GM19467 (cell line): ENCODE measurements around the gene RHOB.

Source experiments
- ATAC-seq: cut with Tn5 transposase; IDR thresholded peaks from one replicate; pipeline ENCODE4 v1.9.1; 2021; ENCODE audit warnings: mild to moderate bottlenecking, moderate library complexity; ENCODE audit not compliant: unreplicated experiment

The RHOB gene

GRCh38 chr2:20472569-20472968 is 25.7 kb downstream of the RHOB start:
- ATAC-seq, result no peak

- no peak for ATAC-seq
Measured at GRCh38 chr2:20473128-20473527, 26.3 kb downstream of the RHOB start.

- no peak for ATAC-seq
Measured at GRCh38 chr2:20474757-20475566, 28.1 kb downstream of the RHOB start.

GRCh38 chr2:20475567-20475952 is 28.7 kb downstream of the RHOB start:
- ATAC-seq, result no peak

GRCh38 chr2:20476481-20476880 is 29.6 kb downstream of the RHOB start:
- ATAC-seq, result no peak

- ATAC-seq, result no peak
Measured at GRCh38 chr2:20476950-20477349, 30.1 kb downstream of the RHOB start.

- no peak for ATAC-seq
Measured at GRCh38 chr2:20478961-20479360, 32.1 kb downstream of the RHOB start.

GRCh38 chr2:20479835-20480234 is 33.0 kb downstream of the RHOB start:
- no peak for ATAC-seq

- no peak for ATAC-seq
Measured at GRCh38 chr2:20480913-20481312, 34.0 kb downstream of the RHOB start.

GRCh38 chr2:20481798-20482405 is 35.0 kb downstream of the RHOB start:
- no peak for ATAC-seq

- ATAC-seq, result no peak
Measured at GRCh38 chr2:20482725-20483124, 35.9 kb downstream of the RHOB start.

- no peak for ATAC-seq
Measured at GRCh38 chr2:20483194-20483895, 36.5 kb downstream of the RHOB start.

- no peak for ATAC-seq
Measured at GRCh38 chr2:20484034-20484617, 37.3 kb downstream of the RHOB start.

GRCh38 chr2:20484810-20485611 is 38.1 kb downstream of the RHOB start:
- ATAC-seq, result no peak

- no peak for ATAC-seq
Measured at GRCh38 chr2:20485612-20486388, 38.9 kb downstream of the RHOB start.

- no peak for ATAC-seq
Measured at GRCh38 chr2:20486571-20486970, 39.7 kb downstream of the RHOB start.

GRCh38 chr2:20487030-20487391 is 40.1 kb downstream of the RHOB start:
- ATAC-seq, result no peak

- no peak for ATAC-seq
Measured at GRCh38 chr2:20487392-20488174, 40.7 kb downstream of the RHOB start.

GRCh38 chr2:20488201-20488641 is 41.3 kb downstream of the RHOB start:
- no peak for ATAC-seq
